ENCODE results near the gene TTC32. TPM values are rescaled to one million over a fixed set of nuclear protein-coding genes. Genes with fewer than 3 reads are reported as not detected.
"Not testable (repeated sequence)": the region's sequence is repeated elsewhere in the genome, so short reads cannot be mapped to it uniquely, and the experiment has no call there.

Gene TTC32
- polyA plus RNA-seq (ENCODE audit: insufficient read length in 12 of 12): 10 to 100 TPM in 10 of 12 donors, not detected in 2; 12.7 to 23.2 (median 18.9) TPM
- long read RNA-seq, donor 1, transcript TTC32-204 (2 exons, 710 nt): major isoform, 6 of 15 reads
- long read RNA-seq, donor 1, partial matches to known transcripts: 0 of 15 reads
- long read RNA-seq, donor 1, other reads (novel, unspliced or antisense): 5 of 15 reads
- long read RNA-seq, donor 2, partial matches to known transcripts: 7 of 10 reads
- long read RNA-seq, donor 2, other reads (novel, unspliced or antisense): 0 of 10 reads
- long read RNA-seq, donor 3, partial matches to known transcripts: 0 of 2 reads
- long read RNA-seq, donor 3, other reads (novel, unspliced or antisense): 0 of 2 reads
- long read RNA-seq, donor 4, partial matches to known transcripts: 0 of 1 reads
- long read RNA-seq, donor 4, other reads (novel, unspliced or antisense): 0 of 1 reads
- long read RNA-seq, donor 5, transcript TTC32-204 (2 exons, 710 nt): major isoform, 5 of 19 reads
- long read RNA-seq, donor 5, partial matches to known transcripts: 12 of 19 reads
- long read RNA-seq, donor 5, other reads (novel, unspliced or antisense): 0 of 19 reads
- long read RNA-seq, donor 6: 0 reads
- long read RNA-seq, donor 7, partial matches to known transcripts: 0 of 1 reads
- long read RNA-seq, donor 7, other reads (novel, unspliced or antisense): 0 of 1 reads
- long read RNA-seq, donor 8, partial matches to known transcripts: 12 of 22 reads
- long read RNA-seq, donor 8, other reads (novel, unspliced or antisense): 6 of 22 reads
- long read RNA-seq, donor 9, partial matches to known transcripts: 7 of 9 reads
- long read RNA-seq, donor 9, other reads (novel, unspliced or antisense): 0 of 9 reads
- long read RNA-seq, donor 10, transcript TTC32-201 (3 exons, 822 nt): major isoform, 5 of 21 reads
- long read RNA-seq, donor 10, transcript TTC32-204 (2 exons, 710 nt): major isoform, 5 of 21 reads
- long read RNA-seq, donor 10, partial matches to known transcripts: 11 of 21 reads
- long read RNA-seq, donor 10, other reads (novel, unspliced or antisense): 0 of 21 reads
- long read RNA-seq, donor 11, transcript TTC32-204 (2 exons, 710 nt): major isoform, 6 of 33 reads
- long read RNA-seq, donor 11, partial matches to known transcripts: 22 of 33 reads
- long read RNA-seq, donor 11, other reads (novel, unspliced or antisense): 0 of 33 reads

DNA sequence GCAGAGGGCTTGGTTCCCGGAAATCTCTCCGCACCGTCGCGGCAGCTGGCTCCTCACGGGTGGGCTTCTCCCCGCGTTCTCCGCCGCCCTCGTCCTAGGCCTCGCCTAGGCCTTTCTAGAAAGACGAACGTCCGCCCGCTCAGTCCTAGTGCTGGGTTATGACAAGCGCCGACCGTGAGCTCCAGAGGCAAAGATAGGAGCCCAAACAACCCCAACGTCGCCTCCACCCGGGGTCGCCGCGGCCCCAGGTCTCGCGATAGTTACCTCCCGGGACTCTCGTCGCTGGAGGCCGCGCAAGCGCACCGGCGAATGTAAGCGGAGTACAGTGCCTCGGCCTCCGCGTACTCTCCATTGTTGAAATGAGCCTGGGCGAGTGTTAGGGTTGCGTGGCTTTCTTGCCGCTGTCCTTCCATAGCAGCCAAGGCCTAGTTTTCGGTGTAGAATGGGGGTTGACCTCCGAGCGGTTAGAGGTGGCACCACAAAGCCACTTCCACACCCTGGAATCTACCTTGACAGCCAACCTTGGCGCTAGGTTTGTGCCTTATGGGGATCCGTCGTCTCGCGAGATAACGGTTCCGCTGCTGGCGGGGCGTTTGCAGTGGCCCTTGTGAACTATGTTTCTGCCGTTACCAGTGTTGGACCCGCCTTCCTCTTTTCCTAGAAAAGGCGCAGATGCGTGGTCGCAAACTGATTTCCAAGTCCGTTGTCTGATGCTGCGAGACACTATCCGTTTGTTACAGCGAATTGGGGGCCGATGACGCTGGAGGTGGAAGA is at the start of gene TTC32:
Gene TTC32, minus strand, starts transcription at position 542 of the 774 bp plus-strand sequence. Its CDS starts 129 bp downstream, at position 413.
- DNase-seq: peak; percentile 98

DNA sequence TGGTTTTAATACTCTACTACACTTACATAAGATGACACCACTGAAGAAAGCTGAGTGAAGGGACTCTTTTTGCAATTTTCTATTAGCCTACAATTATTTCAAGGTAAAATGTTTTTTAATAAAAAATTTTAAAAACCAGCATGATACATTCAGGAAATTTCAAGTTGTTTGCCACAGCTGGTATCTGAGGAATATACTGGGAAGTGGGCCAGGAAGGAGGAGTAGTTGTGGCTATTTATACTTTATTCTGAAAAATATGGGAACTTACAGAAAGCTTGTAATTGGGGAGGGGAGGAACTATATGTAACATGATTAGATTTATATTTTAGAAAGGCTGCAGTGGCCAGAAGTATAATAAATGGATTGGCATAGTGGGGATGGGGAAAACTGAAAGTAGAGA is 47.3 kb upstream of the TTC32 start:
- peak; percentile 63 for DNase-seq

DNA sequence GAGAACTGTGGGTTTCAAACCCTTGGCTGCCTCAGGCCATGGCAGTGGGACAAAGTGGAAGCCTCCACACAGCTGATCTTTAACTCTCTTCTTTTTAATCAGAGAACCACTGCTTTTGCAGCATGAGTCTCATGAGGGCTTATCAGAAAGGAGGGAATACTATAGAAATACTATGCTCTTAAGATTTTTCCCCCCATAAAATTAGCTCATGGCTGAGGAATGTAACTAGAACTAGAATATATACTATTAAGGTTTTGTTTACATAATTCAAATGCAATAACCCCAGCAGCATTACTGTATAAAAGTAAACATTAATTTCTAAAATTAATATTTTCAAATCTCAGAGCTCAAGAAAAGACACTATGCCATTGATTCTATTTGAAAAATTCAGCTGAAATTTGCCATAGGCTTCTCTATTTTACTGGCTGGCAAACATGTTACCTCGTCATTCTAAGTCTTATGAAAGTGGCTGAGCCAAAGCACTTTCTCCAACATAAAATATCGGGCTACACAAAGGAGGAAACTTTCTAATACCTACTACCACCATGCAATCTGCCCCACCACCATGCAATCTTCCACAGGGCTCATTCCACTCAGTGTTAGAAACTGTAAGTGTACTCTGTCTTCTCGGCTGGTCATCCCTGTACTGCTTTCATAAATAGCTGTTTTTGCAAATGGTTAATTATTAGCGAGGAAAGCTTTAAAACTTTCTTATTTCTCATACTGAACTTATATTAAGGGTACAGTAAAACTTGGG is 45.6 kb upstream of the TTC32 start:
- no peak for DNase-seq

DNA sequence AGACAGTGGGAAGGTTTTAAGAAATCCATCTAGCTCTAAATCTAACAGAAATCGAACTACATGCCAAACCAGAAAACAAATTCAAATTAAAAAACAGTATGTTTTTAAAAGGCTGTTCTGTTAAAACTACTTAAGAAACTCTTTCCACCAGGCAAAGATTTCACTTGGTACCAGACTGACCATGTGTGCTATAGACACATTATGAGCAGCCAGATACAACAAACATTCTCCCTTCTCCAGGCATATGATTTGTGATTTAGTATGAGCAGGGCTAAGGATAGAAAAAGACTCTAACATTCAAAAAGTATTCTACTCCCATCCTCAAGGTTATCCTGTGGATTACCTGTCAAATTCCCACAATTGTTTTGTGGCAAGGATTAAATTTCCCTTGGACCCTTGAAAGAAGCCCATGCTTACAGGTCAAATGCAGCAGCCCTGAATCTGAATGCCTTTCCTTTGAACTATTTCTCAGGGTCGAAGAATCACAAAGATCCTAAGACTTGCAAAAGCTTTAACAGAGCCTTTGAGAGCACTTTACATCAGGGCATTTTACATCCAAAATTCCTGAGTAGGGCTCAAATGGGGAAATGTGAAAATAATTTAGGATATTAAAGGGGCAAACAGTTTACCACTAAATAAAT is 42.5 kb upstream of the TTC32 start:
- DNase-seq: no peak

DNA sequence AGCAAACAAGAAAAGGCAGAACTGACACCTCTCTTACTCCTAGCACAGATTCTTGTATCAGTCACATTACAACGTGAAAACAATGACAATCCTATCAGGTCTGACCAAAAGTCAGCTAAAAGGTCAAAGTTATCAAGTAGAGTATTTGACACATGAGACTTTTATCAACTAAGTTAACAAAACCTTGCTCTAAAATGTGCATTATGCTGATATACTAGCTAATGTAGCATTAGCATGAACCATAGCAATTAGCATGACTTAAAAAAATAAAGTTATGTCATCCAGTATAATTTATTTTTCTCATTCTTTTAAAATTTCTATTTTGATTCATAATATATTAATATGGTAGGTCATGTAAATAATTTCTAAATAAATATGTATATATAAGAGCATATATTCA is 41.4 kb upstream of the TTC32 start:
- no peak for DNase-seq

DNA sequence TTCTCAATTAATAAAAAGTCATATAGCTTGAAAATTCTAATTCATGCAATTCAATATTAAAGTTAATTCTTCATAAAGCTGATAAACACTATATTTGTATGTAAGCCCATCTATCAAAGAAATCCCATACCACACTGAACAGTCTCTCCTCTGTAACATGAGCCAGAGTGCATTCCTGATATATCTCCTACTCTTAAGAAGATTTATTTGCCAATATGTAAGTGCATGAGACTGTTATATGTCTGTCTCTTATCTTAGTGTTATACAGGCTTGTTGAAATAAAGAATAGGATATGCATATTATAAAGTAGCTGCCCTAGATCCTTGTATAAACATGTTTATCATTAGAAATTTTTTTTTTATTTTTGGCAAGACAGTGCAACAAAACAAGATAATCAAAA is 40.4 kb upstream of the TTC32 start:
- no peak for DNase-seq

DNA sequence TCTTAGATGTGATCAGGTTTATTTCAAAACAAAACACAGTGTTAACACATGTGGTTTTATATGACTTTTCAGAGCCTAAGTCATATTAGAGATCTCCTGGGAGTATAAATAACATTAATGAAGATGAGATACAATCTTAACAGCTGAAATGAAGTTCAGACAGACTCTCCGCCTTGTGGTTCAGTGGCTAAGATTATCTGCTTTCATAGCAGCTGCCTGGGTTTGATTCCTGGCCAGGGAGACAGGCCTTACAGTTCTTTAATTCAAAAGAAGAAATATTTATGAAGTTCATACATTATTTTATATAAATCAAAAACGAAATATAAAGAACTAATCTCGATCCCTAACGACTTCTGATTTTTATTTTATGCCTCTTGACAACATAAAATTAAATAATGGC is 35.2 kb upstream of the TTC32 start:
- DNase-seq: no peak

DNA sequence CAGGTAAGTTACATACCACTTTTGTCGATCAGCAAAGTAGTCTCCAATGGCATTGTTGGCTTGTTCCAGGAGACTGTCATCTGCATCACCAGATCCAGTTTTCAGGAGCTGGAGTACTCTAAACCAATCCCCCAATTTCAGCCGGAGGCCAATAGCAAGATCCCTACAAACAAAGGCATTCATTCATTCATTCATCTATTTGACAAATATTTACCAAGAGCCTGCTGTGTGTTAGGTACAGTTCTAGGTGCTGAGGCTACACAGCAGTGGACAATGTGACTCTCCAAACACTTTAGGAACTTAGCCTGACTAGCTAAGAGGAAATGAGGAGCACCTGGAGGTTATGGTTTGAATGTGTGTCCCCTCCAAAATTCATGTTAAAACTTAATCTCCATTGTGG is 34.4 kb upstream of the TTC32 start:
- DNase-seq: no peak

DNA sequence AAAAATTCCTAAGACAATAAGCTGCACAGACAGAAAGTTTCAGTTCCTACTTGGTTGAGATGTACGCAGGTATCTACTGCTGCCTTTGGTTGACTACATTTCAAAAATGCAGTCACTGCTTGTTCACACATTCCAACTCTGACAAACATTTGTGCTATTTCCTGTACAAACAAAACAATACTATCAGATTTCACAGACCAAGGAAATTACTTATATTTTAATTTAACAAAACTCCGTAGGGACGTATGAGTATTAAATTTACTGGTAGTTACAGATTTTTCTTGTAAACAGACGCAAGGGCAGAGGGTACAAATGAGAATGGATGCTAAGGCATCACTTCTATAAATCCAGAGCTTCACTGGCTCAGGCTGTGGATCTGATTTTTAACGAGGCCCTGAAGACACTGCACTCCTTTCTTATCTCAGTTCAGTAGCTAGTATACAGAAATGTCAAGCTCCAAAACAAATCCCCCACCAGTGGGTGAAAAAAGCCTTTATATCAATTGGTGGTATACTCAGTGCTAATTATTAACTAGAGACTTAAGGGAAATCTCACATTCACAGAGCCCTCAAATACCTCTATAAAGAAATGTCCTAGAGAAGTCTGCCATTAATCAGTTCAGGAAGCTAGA is 31.7 kb upstream of the TTC32 start:
- DNase-seq: no peak

DNA sequence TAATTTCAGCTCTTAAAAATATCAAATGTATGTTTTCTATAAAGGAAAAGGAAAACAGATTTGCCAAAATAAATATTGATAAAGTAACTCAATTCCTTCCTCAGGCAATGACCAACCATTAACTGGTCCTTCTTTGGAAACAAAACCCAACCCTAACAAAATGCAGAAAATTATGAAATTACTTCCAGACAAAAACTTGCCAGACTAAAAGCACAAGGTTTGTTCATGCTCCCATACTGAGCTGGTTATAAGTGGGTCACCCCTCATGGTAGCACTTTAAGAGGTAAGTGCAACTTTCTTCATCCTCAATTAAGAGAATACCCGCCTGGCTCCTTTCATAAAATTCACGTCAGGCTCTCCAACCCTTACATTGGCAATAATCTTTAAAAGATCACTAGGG is 31.1 kb upstream of the TTC32 start:
- no peak for DNase-seq

DNA sequence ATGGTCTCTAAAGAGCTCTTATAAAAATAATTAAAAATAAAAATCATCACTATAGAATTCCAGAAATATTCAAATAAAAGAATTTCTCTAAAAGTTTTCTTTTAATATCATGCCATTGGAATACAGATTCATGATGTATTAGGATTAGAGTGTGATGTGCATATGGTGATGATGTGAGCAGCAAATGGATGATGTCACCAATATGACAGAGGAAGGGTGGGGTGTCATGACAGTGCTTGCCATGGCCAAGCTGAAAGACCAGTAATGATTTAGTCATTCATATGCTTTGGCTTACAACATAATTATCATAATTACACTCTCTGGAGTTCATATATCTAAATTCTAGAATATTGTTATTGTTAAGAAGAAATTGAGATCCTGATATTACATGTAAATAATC is 27.4 kb upstream of the TTC32 start:
- no peak for DNase-seq

DNA sequence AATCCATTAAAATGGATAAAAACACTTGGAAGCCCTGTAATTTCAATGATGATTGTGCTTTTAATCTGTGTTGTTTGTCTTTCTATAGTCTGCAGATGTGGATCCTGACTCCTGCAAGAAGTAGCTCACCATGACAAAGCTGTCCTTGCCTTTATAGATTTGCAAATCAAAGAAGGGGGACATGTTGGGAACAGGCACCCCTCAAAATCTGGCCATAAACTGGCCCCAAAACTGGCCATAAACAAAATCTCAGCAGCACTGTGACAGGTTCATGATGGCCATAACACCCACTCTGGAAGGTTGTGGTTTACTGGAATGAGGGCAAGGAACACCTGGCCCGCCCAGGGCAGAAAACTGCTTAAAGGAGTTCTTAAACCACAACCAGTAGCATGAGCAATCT is 26.0 kb upstream of the TTC32 start:
- not testable (repeated sequence) for DNase-seq

DNA sequence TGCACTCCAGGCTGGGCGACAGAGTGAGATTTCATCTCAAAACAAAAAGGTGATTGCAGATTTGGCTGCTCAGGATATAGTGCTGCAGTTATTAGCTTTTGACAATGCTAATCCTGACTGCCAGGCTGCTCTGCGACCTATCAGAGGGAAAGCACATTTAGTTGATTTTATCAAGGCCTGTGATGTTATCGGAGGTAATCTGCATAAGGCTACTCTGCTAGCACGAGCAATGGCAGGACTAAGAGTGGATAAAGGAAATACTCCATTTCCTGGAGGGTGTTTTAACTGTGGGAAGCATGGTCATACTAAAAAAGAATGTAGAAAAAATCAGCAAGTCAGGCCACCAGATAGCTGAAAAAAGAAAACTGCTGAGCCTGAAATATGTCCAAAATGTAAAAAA is 22.7 kb upstream of the TTC32 start:
- DNase-seq: not testable (repeated sequence)

DNA sequence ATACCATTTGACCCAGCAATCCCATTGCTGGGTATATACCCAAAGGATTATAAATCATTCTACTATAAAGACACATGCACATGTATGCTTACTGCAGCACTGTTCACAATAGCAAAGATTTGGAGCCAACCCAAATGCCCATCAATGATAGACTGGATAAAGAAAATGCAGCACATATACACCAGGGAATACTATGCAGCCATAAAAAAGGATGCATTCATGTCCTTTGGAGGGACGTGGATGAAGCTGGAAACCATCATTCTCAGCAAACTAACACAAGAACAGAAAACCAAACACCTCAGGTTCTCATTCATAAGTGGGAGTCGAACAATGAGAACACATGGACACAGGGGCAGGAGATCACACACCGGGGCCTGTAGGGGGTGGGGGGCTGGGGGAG is 20.4 kb upstream of the TTC32 start:
- not testable (repeated sequence) for DNase-seq

DNA sequence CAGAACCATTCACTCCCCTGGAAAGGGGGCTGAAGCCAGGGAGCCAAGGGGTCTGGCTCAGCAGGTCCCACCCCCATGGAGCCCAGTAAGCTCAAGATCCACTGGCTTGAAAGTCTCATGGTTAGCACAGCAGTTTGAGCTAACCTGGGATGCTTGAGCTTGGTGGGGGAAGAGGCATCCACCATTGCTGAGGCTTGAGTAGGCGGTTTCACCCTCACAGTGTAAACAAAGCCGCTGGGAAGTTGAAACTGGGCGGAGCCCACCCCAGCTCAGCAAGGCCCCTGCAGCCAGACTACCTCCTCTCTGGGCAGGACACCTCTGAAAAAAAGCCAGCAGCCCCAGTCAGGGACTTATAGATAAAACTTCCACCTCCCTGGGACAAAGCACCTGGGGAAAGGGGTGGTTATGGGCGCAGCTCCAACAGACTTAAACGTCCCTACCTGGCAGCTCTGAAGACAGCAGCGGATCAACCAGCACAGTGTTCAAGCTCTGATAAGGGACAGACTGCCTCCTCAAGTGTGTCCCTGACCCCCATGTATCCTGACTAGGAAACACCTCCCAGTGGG is 14.7 kb upstream of the TTC32 start:
- DNase-seq: no peak

DNA sequence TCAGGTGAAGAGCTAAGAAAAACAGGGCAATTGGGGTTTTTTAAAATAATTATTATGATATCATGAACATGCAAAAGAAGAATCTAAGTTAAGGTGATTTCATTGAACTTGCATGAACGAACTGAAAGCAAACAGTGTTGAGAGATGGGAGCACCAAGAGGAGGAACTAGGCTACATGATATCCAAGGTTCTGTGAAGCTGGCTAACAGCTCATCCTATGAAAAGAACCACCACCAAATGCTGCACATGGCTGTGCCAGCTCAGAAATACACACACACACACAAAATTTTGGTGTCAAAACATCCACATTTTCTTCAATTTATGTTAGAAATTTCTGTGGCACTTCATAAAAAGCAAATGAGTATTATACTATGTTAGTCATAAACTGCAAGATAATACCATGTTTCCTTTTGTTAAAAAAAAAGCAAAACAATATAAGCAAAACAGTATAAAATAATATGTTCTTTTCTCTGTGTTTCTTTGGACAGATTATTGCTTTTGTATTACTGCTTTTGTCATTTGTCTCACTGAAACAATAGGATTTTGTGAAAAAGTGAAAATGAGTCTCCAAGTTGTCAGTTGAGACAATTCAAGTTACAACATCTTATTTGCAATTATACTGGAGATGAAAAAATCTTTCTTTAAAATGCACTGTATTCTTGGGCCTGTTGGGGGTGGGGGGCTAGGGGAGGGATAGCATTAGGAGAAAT is 12.6 kb upstream of the TTC32 start:
- no peak for DNase-seq

DNA sequence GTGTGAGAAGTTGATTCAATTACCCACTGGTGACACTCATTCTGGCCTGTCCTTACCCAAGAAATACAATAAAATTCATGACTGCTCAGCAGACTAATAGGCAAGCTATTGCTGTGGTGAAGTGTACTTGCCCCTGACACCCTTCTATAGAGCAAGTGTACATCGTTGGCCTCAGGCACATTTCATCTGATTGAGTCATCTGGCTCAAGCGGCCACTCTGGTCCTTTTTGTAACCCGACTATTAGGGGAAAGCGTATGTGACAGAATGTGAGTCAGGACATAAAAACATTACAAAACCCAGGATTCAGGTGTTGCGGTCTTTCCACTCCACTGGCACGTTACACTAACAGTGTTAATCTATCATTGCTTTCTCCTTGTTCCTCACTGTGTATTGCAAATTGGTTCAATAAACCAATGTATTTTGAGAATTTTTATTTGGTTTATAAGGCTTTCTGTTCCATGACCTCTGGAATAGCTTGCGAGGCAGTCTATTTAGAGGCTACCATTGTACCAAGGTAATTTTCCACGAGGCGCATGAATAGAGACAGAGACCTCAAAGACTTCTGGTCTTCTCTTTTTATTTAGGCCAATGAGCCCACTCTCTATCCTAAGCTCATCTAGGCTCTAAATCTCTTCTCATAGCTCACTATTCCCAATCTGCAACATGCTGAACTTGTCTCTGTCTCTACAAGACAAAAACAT is 10.2 kb upstream of the TTC32 start:
- no peak for DNase-seq

DNA sequence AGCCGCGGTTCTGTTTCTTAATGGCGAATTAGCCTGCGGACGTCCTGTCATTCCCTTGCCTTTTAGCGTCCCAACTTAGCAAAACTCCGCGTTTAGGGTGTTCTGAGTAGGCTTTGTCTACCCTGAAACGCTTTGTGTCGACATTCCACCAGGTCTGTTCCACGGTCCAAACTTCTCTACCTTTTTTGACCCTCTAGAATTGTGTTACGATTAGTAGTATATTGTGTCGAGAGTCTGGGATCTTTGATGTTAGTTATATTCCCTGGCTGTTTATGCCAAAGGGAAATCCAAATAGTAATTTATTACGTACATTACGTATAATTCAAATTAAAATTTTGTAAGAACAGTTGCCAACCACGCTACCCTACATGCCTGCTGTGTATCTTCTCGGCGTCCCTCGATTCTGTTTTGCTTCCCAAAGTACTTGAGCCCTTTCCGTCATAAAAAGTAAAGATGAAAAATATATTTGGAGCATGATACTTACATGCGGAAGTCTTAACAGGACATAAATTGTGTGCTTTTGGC is 495 bp upstream of the TTC32 start:
- no peak for DNase-seq

All from muscle of arm (tissue), 14 donors.